Measurements from ENCODE around the gene JAKMIP1.

JAKMIP1 gene
- total RNA-seq: 0.47 to 4.4 (median 3.1) reads per million in 4 donors

DNA sequence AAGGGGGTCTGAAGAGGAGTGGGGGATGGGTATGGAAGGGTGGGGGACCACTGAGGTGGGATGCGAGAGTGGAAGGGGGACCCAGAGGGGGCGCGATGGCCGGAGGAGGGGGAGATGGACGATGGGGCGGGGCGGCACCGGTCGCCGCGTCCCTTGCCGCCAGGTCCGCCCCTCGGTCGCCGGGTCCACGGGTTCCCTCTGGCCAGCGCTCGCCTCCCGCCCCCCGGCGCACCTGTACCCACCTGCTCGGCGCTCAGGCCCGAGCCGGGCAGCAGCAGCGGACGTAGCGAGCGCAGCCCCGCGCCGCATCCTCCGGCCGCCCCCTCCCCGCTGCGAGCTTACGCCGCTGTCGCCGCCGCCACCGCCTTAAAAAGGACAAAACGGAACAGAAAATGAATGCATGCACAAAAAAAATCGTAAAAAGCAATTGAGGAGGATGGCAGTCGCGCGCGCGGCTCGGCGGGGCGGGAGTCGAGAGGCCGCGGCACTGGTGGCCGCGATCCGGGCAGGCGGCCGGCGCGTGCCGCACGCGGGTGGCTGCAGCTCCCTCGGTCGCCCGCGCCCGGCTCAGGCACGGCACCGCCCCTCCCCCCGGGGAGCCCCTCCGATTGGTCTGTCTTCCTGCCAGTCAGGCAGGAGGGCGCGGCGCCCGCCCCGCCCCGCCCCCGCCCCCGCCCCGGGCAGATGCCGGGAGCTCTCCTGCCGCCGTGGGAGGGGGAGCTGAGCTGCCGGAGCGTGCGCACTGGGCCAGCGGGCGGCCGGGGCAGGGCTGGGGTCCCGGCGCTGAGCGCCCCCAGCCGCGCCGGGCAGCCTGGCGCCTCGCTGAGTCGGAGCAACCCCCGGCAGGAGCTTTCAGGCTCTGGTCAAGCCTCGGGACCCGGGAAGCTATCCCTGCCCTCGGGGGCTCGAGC is at the start of gene JAKMIP1:
TSS of gene JAKMIP1 (minus strand) at position 539 of the 911 bp plus-strand sequence. CDS start 87,699 bp downstream, outside the sequence.
- peak; percentile 71 to 83 (median 75) for DNase-seq

DNA sequence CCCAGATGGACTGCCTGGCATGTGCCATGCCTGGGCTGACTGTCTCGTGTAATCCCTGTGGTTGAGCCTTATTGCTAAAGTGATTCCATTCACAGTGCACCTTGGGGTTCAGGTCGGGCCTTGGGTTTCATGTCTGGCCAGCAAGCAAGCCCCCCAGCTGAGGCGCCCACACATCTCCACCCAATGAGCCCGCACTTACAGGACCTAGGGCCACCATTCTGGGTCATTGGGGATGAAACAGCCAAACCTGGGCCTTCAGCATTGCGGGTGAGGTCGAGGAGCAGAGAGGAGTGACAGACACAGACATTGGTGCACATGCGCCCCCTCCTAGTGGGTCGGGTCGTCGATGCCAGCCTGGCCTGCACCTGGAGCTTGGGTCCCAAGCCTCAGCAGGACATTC is 48.0 kb upstream of the JAKMIP1 start:
- no peak for DNase-seq

GRCh38 chr4:6246170-6246634 is 45.9 kb upstream of the JAKMIP1 start:
- no peak for DNase-seq

GRCh38 chr4:6245246-6246169 is 45.2 kb upstream of the JAKMIP1 start:
- DNase-seq: peak in 1 of 5 donors; percentile 14

DNA sequence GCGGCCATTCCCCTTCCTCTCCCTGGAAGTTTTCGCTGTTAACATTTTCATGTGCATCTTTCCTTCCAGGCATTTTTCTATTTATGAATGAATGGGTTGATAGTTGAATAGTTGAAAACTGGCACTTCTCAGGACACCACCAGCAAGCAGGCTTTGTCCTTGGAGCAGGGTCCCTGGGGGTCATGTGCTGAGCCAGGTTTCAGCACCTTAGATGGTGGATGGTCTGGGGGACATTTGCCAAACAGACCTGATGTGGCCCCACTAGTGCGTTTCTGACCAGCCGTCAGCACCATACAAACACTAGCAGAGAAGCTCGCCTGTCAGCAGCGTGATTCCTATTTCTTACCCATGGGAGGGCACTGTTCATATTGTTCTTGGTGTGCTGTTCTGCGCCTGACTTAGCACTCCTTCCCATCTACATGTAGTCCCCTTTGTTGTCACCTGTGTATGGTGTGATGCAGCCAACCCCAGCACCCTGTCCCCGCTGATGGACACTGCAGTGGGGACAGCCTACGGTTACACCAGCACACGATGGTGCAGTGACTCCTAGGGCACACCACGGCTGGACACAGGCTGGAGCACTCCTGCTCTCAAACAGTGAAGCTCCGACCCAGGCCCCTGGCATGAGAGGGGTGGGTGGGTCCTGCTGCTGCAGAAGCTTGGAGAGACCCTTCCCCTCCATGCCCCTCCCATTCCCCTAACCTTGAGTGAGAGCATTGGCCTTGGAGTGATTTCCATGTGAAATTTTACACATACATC is 42.1 kb upstream of the JAKMIP1 start:
- DNase-seq: no peak

DNA sequence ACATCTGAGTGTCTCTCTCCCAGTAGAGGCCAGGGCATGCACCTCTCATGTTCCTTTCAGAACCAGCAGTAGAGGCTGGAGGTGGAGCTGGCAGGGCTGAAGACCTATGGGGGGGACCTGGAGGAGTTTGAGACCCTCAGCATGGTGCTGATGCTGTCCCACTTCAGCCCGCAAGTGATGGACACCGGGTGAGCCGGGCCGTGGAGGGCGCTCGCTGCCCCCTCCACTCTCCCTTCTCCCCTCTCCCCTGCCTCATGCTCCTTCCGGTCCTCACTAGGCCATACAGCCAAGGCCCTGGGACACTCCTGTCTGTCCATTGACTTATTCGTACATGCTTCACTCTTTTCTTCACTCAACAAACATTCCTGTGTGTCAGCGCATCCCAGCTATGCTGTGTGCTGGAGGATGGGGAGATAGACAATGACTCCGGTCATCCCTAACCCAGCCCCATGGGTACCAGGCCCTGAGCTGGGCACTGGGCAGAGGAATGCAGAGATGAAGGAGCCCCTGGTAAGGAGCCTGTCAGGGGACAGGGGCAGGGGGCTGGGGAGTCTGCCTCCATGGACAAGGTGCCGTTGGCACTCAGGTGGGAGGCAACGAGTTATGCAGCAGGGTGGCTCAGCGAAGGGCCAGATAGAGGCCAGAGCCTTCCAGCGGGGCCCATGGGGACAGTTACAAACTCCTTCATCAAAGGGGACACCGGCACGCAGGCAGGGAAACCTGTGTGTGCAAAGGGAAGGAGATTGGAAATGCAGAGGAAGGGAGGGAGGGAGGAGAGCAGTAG is 40.9 kb upstream of the JAKMIP1 start:
- no peak for DNase-seq

DNA sequence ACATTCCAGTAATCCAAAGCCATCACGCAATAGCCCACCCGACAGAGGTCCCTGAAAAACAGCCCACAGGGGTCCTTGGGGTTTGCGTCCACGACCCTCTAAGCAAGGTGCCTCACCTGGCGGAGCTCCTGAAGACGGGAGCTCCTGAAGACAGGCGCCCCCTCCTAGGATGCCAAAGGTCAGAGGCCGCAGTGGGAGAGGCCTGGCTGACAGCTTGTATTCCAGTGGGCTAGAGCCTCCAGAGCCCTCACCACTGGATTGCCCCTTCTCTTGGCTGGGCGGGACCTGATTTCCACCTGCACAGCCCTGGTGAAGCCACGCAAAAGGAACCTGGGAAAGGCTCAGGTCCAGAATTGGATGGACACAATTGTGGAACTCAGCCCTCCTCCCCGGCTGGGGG is 39.6 kb upstream of the JAKMIP1 start:
- DNase-seq: no peak

DNA sequence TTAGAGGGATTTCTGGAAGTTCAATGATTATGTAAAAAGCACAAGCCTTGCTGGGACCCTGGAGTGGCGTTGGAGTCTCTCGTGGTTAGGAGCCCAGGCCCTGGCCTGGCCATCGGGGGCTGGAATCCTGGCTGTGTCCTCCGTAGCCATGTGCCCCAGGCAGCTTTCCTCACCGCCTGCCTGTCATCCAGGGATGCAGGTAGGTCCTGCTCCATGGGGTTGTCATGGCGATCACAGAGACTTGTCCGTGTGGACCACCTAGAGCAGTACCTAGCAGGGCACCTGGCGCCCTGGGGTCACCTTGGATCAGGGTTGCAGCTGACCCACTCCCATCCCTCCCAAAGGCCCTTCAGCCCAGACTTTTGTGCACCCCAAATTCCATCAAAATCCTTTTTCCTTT is 39.1 kb upstream of the JAKMIP1 start:
- no peak for DNase-seq

DNA sequence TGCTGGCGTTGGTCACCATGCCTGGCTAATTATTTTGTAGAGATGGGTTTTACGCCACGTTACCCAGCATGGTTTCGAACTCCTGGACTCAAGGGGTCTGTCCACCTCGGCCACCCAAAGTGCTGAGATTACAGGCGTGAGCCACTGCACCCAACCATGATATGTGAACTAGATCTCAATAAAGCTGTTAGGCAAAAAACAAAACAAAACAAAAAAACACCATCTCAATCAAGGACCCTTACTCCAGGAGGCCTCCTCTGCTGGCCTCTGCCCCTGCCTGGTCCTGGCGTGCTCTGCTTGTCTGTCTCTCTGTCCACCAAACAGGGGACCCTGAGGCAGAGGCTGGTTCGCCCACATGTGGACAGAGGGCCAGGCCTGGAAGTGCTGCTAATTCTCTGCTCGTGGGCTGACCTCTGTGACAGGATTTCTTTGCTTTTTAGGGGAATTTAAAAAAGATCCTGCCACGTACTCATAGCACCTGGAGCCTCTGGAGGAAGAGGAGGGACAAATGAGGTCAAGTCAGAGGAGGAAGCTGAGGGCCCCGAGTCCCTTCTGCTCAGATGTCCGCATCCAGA is 36.6 kb upstream of the JAKMIP1 start:
- no peak for DNase-seq

DNA sequence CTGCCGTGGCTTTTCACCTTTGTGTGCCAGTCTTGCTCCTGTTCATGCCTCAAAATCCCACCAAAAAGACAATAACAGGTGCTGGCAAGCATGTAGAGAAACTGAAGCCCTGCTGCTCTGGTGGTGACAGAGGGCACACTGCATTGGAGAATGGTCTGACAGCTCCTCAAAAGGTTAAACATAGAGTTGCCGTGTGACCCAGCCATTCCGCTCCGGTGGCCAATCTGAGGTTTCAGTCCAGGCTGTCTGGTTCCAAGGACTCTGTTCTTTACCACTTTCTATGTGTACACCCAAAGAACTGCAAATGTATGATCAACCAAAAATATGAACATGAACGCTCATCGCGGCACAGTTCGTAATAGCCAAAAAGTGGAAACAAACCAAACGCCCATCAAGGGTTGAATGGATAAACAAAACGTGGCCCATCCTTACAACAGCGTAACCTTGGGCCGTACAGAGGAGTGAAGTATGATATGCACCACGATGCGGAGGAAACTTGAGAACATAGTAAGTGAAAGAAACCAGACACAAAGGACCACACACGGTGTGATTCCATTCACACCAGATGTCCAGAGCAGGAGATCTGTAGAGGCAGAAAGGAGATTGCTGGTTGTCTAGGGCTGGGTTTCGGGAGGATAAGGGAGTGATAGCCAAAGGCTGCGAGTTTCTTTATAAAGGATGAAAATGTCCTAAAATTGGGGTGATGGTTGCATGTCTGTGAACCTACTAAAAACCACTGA is 35.7 kb upstream of the JAKMIP1 start:
- DNase-seq: no peak

DNA sequence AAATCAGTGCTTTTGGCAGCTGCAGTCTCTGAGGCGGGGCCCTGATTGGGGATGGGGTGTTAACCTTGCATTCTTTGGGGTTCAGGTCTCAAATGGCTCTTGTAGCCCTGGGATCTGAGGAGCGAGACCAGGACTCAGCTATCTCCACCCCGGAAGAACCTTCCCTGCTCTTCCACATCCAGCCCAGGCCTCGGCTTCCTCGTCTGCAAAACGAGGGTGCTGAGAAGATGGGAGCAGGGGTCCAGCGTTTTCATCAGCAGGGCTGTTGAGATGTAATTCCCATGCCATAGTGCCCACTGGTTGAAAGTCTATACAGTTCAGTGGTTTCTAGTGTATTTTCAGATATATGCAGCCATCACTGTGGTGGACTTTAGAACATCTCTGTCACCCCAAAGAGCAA is 34.7 kb upstream of the JAKMIP1 start:
- no peak for DNase-seq

DNA sequence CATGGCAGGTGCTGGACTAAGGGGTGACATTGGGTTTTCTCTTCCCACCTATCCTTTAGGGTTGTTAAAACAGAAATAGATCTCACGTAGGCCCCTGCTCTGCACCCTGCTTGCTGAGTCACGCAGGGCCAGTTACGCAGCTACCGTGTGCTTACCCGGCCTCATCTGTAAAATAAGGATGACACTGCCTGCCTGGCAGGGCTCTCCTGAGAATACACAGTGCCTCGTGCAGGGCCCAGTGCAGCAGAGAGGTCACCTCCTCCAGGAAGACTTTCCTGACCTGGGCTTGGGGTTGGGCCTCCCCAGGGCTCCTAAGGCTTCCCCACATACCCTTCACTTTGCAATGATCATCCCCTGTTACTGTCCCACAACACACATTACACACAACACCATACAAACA is 33.6 kb upstream of the JAKMIP1 start:
- no peak for DNase-seq

- DNase-seq: no peak
Observed at GRCh38 chr4:6232836-6233785, 32.8 kb upstream of the JAKMIP1 start.

DNA sequence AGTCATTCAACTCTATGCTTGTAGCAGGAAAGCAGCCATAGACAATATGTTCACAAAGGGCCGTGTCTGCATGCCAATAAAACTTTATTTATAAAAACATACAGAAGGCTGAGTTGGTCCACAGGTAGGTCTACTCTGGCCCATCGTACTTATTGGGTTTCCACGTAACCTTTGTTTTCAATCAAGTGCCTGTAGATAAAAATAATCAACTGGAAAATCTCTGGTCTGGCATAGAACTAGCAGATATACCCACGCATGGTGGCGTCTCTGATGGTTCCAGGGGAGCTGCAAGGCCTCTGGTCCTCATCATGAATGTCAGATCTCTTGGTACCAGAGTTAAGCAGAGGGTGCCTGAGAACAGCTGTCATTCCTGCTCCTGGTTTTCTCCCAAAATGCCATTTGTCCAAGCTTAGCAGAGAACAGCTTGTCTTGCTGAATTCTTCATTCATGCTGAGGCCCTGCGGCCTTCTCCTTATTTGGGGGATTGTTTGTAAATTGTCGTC is 31.4 kb upstream of the JAKMIP1 start:
- DNase-seq: no peak

- no peak for DNase-seq
Observed at GRCh38 chr4:6230827-6231662, 30.7 kb upstream of the JAKMIP1 start.

GRCh38 chr4:6230502-6230785 is 30.1 kb upstream of the JAKMIP1 start:
- no peak for DNase-seq

GRCh38 chr4:6229671-6230501 is 29.5 kb upstream of the JAKMIP1 start:
- no peak for DNase-seq

GRCh38 chr4:6229095-6229494 is 28.7 kb upstream of the JAKMIP1 start:
- no peak for DNase-seq

Measured in T-helper 1 cell (primary cell).